Adrenal gland (tissue), 12 donors: Measurements from ENCODE around the gene CNKSR1. TPM values are rescaled to one million over a fixed set of nuclear protein-coding genes. Genes with fewer than 3 reads are reported as not detected.

Experiments used
- DNase-seq, 7 donors: peaks; one replicate each; pipeline ENCODE4 v3.0.0-alpha.2; 2019 to 2020
- H3K27ac ChIP-seq, 5 donors: fragments of 200-600 bp; sonication (generic) in 4 of 5; 1 replicate in 3 of 5; 2 replicates in 2 of 5; pipeline versions ENCODE4 v1.5.1 to v1.8.0; 2016 to 2020; ENCODE audit warnings: mild to moderate bottlenecking in 1 of 5
- H3K27me3 ChIP-seq: fragments of 200-600 bp; 2 replicates; pipeline ENCODE4 v1.8.0; 2021
- H3K36me3 ChIP-seq, 2 donors: fragments of 200-600 bp; replicated peaks in 1 of 2; 1 replicate in 1 of 2; 2 replicates in 1 of 2; pipeline versions ENCODE4 v1.5.1 to v1.8.0; 2018 to 2022
- H3K4me1 ChIP-seq, 2 donors: fragments of 200-600 bp; replicated peaks in 1 of 2; 1 replicate in 1 of 2; 2 replicates in 1 of 2; pipeline versions ENCODE4 v1.5.1 to v1.8.0; 2018 to 2021
- H3K4me3 ChIP-seq, 4 donors: fragments of 200-600 bp; sonication (generic) in 3 of 4; one replicate each; pipeline ENCODE4 v1.5.1; 2016 to 2018
- H3K9me3 ChIP-seq, 3 donors: fragments of 200-600 bp; sonication (generic) in 1 of 3; replicated peaks in 1 of 3; 1 replicate in 2 of 3; 2 replicates in 1 of 3; pipeline versions ENCODE4 v1.5.1 to v1.8.0; 2016 to 2021
- POLR2A ChIP-seq, 2 donors: fragments of 450-650 bp; IDR thresholded peaks; one replicate each; pipeline ENCODE4 v1.6.1; 2017; ENCODE audit warnings: antibody characterized with exemption in 2 of 2, mild to moderate bottlenecking in 2 of 2, moderate library complexity in 1 of 2
- WGBS, 4 donors: extraction: QIAGEN DNeasy Blood & Tissue Kit in 2 of 4; methylation state at CpG; one replicate each; pipeline versions ENCODE4 v1.1.5 to v1.1.7; 2013 to 2017; 5-methylcytosine and 5-hydroxymethylcytosine counted together
- intact Hi-C, 2 donors: fragments of 100-400 bp; cut with DNase I; formaldehyde crosslinking; loops; one replicate each; pipeline versions ENCODE4 v1.14.1 to v1.15.0; 2022 to 2023
- polyA plus RNA-seq, 3 donors: library from polyadenylated mRNA; stranded (reverse); fragments of 200-250 nt in 2 of 3; fragments of 350-450 nt in 1 of 3; fragmentation: Illumina TruSeq in 1 of 3; extraction: RNeasy Lipid Tissue Mini Kit (QIAGEN cat#74804) in 1 of 3; gene quantifications; one replicate each; pipeline ENCODE4 v1.2.3, GENCODE V29; 2013 to 2014
- total RNA-seq, 9 donors: library from RNA; depleted of rRNA in 4 of 9; stranded (reverse); fragments of >200 nt in 4 of 9; fragments of 120-200 nt in 1 of 9; fragmentation: NEBNext Ultra II Directional in 1 of 9; extraction: Animal tissue kit (Norgen Biotek cat#: 25700) in 1 of 9; gene quantifications; one replicate each; pipeline versions ENCODE4 v1.1.0 to v1.2.4, GENCODE V29; 2013 to 2023
- TF ChIP-seq, protein P1 (sequence below), 6 experiments: fragments of 450-650 bp in 4 of 6; fragments of 200-600 bp in 2 of 6; sonication (generic) in 1 of 6; IDR thresholded peaks; 1 replicate in 5 of 6; 2 replicates in 1 of 6; pipeline versions ENCODE4 v1.5.1 to v1.8.0; 2016 to 2021; ENCODE audit warnings: antibody characterized with exemption in 6 of 6, mild to moderate bottlenecking in 2 of 6, moderate library complexity in 1 of 6
- donor health status: healthy with polysubstance abuse.
- donor health status: Bipolar disorder and iron deficiency.
- donor health status: DM: yes; HTN: yes; CAD: no.
- donor health status: DM: no; HTN: no; CAD: no.
- donor health status: DM: no; HTN: no; CAD: no.
- donor health status: DM: yes; HTN: yes; CAD: no.

CNKSR1 gene
- total and polyA plus RNA-seq, 12 donors = 0.17 to 2.1 (median 0.35) TPM; not detected in 4

DNA sequence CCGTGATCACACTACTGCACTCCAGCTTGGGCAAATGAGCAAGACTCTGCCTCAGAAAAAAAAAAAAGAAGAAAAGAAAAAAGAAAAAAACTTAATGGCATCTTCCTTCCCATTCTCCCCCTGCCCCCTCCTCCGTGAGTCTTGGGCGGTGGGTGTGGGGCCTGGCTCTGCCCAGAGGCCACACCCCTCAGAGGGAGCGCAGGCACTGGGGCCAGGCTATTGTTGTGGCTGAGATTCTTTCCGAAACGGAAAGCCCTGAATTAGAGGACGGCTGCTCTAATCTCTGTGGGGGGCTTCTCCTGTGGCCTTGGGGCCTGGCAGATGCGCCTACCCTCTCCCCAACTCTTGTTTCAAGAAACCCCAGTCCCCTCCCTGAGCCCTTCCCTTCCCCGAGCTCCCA is 22.5 kb upstream of the CNKSR1 start:
- H3K4me3 ChIP-seq = no peak overlapping the region
- H3K9me3 ChIP-seq = no peaks in the 10 kb centered on the region
- 56 to 71% (median 65%) methylated on average over 9 of the region's 9 CpGs for WGBS, 4 donors
- intact Hi-C loops = loop anchor here in 1 of 2 donors (5.0 kb wide), 1 partner anchor 112 kb away; no protein-coding TSS in a partner anchor
- no peaks in the 10 kb centered on the region for H3K36me3 ChIP-seq
- no peaks in the 10 kb centered on the region for H3K4me1 ChIP-seq
- TF ChIP-seq POLR2A (IDR thresholded peaks at IDR 0.05) = no peak
- TF ChIP-seq, protein P1, sequence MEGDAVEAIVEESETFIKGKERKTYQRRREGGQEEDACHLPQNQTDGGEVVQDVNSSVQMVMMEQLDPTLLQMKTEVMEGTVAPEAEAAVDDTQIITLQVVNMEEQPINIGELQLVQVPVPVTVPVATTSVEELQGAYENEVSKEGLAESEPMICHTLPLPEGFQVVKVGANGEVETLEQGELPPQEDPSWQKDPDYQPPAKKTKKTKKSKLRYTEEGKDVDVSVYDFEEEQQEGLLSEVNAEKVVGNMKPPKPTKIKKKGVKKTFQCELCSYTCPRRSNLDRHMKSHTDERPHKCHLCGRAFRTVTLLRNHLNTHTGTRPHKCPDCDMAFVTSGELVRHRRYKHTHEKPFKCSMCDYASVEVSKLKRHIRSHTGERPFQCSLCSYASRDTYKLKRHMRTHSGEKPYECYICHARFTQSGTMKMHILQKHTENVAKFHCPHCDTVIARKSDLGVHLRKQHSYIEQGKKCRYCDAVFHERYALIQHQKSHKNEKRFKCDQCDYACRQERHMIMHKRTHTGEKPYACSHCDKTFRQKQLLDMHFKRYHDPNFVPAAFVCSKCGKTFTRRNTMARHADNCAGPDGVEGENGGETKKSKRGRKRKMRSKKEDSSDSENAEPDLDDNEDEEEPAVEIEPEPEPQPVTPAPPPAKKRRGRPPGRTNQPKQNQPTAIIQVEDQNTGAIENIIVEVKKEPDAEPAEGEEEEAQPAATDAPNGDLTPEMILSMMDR (IDR thresholded peaks at IDR 0.05) = no peak
- H3K27me3 ChIP-seq = peaks cover 21% of the 10 kb centered on the region
- DNase-seq = no peak
- H3K27ac ChIP-seq = no peak overlapping the region

DNA sequence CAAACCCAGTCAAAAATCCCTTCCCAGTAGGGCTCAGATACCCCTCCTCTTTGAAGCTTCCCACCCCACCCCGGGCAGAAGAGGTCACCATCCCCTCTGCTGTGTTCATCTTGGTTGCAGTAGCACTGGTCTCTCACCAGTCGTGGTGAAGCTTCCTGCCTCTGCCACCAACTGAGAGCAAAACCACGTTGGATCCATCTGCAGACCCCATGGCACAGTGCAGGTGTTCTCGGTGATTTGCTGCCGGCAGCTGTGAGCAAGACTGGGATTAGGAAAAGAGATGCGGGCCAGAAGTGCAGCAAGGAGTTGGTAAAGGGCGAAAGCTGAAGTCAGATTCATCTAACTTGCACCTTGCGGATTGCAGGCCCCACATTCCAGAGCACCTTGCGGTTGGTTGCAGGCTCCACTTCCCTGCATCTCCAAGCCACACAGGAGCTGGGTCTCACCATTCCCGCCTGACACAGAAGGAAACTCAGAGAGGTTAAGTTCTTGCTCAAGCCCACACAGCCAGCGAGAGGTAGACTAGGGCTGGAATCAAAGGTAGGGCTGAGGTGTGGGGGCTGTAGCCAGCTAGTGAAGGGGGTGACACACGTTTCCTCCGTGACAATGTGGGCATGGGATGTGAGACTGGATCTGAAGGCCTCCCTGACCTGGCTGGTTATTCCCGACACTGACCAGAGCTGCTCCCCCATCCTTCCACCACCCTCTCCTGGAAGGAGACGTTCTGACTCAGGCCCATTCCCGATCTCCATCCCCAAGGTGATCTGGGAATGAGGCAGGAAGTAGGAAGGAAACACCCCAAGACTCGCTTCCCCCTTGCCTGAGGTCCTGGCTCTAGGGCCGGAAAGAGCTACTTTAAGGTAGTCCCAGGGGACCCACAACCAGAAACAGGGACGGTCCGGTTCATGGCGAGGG is 21.7 kb upstream of the CNKSR1 start:
- intact Hi-C loops = no loop called here
- peaks cover 21% of the 10 kb centered on the region for H3K27me3 ChIP-seq
- 59 to 67% (median 61%) methylated on average over 17 to 21 of the region's 21 CpGs for WGBS, 4 donors
- no peak for DNase-seq
- H3K4me3 ChIP-seq = no peak overlapping the region
- peak overlapping the region in 1 of 5 donors; percentile 74 for H3K27ac ChIP-seq
- no peaks in the 10 kb centered on the region for H3K4me1 ChIP-seq
- TF ChIP-seq, protein P1 (IDR thresholded peaks at IDR 0.05) = no peak
- no peak for TF ChIP-seq POLR2A (IDR thresholded peaks at IDR 0.05)
- no peaks in the 10 kb centered on the region for H3K36me3 ChIP-seq
- H3K9me3 ChIP-seq = no peaks in the 10 kb centered on the region

- peaks cover 4% of the 10 kb centered on the region in 2 donors for H3K4me1 ChIP-seq
- H3K27me3 ChIP-seq = peaks cover 21% of the 10 kb centered on the region
- no peaks in the 10 kb centered on the region for H3K36me3 ChIP-seq
- H3K9me3 ChIP-seq = no peaks in the 10 kb centered on the region
- WGBS, 4 donors = 22 to 33% (median 24%) methylated on average over 11 to 12 of the region's 12 CpGs
- TF ChIP-seq POLR2A (IDR thresholded peaks at IDR 0.05) = no peak
- TF ChIP-seq, protein P1 (IDR thresholded peaks at IDR 0.05) = no peak
- intact Hi-C loops = no loop called here
- H3K4me3 ChIP-seq = no peak overlapping the region
- H3K27ac ChIP-seq = peak overlapping the region in 1 of 5 donors; percentile 74
- peak in 3 of 7 donors; percentile 48 to 53 (median 52) for DNase-seq
Observed at GRCh38 chr1:26156285-26157038, 20.8 kb upstream of the CNKSR1 start.

- H3K27ac ChIP-seq = no peak overlapping the region
- H3K4me3 ChIP-seq = no peak overlapping the region
- intact Hi-C loops = no loop called here
- DNase-seq = no peak
- H3K9me3 ChIP-seq = no peaks in the 10 kb centered on the region
- TF ChIP-seq POLR2A (IDR thresholded peaks at IDR 0.05) = no peak
- TF ChIP-seq, protein P1 (IDR thresholded peaks at IDR 0.05) = no peak
- no peaks in the 10 kb centered on the region for H3K36me3 ChIP-seq
- WGBS, 4 donors = 67 to 100% (median 76%) methylated on average over 1 to 5 of the region's 5 CpGs
- peaks cover 10 to 11% of the 10 kb centered on the region in 2 donors for H3K4me1 ChIP-seq
- H3K27me3 ChIP-seq = peaks cover 21% of the 10 kb centered on the region
Observed at GRCh38 chr1:26158271-26158907, 18.9 kb upstream of the CNKSR1 start.
